ENCODE results near the gene OR4F6. TPM values are rescaled to one million over a fixed set of nuclear protein-coding genes. Genes with fewer than 3 reads are reported as not detected.

Gene OR4F6
- total RNA-seq, 4 donors from 2014 or later: not detected

GRCh38 chr15:101844916-101845315, 41.6 kb downstream of the OR4F6 start:
- no peak for DNase-seq (ENCODE audit: low spot score in 2 of 2)
- intact Hi-C loops (cut with DNase I; ENCODE audit: low total_unique reads): no loop called here
- 63 to 78% methylated on average over 6 of the region's 6 CpGs for WGBS, 2 donors
- TF ChIP-seq CTCF (IDR thresholded peaks at IDR 0.05) (no peak), POLR2A (IDR thresholded peaks at IDR 0.05) (no peak)
- no peak overlapping the region for H3K4me3 ChIP-seq (ENCODE audit: low read depth, poor library complexity, severe bottlenecking)

- intact Hi-C loops (cut with DNase I; ENCODE audit: low total_unique reads): no loop called here
- no peak overlapping the region for H3K4me3 ChIP-seq (ENCODE audit: low read depth, poor library complexity, severe bottlenecking)
- WGBS, 2 donors: 17 to 44% methylated on average over 1 of the region's 1 CpG
- no peak for DNase-seq (ENCODE audit: low spot score in 2 of 2)
- no peak for TF ChIP-seq POLR2A (IDR thresholded peaks at IDR 0.05)
- TF ChIP-seq CTCF (IDR thresholded peaks at IDR 0.05): no peak
Measured at GRCh38 chr15:101852356-101852755, 49.0 kb downstream of the OR4F6 start.

Other genes with a start within 250 kb of the OR4F6 start
- gene TM2D3, start 151.1 kb upstream of the OR4F6 start, total RNA-seq: 10 to 100 TPM; 33.8 to 59.4 (median 39.7) TPM
- gene TARS3, start 79.0 kb upstream of the OR4F6 start, total RNA-seq: 10 to 100 TPM in 2 of 4 donors, 1 to 10 TPM in 2; 6.2 to 11.3 (median 9.6) TPM
- not detected for gene OR4F15, start 8.7 kb downstream of the OR4F6 start, total RNA-seq